ENCODE measurements around the gene ARMH4. TPM values are rescaled to one million over a fixed set of nuclear protein-coding genes. Genes with fewer than 3 reads are reported as not detected.

The ARMH4 gene
- total RNA-seq, 4 donors from 2014 or later, result 0.41 to 2.8 (median 0.48) TPM; not detected in 1

DNA sequence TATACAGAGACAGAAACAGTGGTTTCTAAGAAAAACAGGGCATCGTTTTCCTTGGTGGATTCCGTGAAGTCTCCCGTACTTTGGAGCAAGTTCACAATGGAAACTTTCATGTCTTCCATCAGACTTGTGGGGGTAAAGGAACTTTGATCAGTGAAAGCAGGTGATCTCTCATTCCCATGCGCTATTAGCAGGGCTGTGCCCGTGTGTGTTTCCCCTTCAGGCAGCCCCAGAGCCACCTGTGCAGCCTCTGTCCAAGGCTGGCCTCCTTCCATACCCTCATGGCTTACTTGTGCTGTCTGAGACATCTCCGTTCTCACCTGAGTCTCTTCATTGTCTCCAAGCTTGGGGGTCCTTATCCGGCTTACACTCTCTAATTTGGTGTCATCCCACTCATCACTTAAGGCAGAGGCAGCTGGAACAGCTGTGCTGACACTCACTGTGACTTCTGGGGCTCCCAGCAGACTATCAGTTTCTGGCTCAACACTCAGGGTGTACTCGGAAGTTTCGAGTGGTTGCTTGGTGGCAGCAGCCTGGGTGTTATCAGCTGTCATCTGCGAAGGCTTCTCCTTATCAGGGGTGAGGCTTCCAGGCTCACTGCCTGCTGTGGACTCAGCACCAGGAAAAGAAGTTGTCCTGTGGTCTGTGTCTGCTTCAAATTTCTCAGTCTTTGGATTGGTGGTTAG, 13.8 kb downstream of the ARMH4 start:
- Histone ChIP-seq H3K4me3 (no peak overlapping the region), H3K27ac (no peak overlapping the region), H3K36me3 (no peaks in the 10 kb centered on the region), H3K27me3 (no peaks in the 10 kb centered on the region), H3K4me1 (no peaks in the 10 kb centered on the region), H3K9me3 (no peaks in the 10 kb centered on the region)
- no peak for DNase-seq
- TF ChIP-seq POLR2A (IDR thresholded peaks at IDR 0.05), result no peak
- TF ChIP-seq EP300 (IDR thresholded peaks at IDR 0.05; ENCODE audit: low read depth), result no peak
- no peak for TF ChIP-seq CTCF (IDR thresholded peaks at IDR 0.05)
- TF ChIP-seq POLR2AphosphoS5 (IDR thresholded peaks at IDR 0.05), result no peak
- intact Hi-C loops (cut with DNase I; ENCODE audit: low total_unique reads) (no loop called here), in situ Hi-C loops (cut with MboI; ENCODE audit: low pct_ligation_motif_present in 1 of 4, low pct_unique_long_range_greater_than_20kb in 1 of 4, low sequenced_read_pairs in 3 of 4) (no loop called here)
- WGBS, 2 donors (ENCODE audit: low coverage in 1 of 2), result 75 to 87% methylated on average over 6 to 10 of the region's 10 CpGs

DNA sequence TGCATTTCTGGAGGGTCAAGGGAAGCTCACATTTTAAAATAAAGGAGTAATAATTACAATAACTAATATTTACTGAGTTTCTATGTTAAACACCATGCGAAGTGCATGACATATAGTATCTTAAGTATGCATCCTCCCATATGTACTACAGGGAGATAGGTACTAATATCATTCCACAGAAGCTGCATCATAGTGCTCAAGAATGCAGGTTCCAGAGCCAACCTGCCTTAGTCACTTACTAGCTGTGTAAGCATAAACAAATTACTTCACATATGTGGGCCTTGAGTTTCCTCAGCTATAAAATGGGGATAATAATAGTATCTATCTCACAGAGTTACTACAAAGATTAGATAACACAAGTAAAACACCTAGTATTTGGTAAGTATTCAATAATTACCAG, 18.3 kb downstream of the ARMH4 start:
- in situ Hi-C loops (cut with MboI; ENCODE audit: low pct_ligation_motif_present in 1 of 4, low pct_unique_long_range_greater_than_20kb in 1 of 4, low sequenced_read_pairs in 3 of 4) (no loop called here), intact Hi-C loops (cut with DNase I; ENCODE audit: low total_unique reads) (no loop called here)
- no peaks in the 10 kb centered on the region for H3K4me1 ChIP-seq
- no peaks in the 10 kb centered on the region for H3K9me3 ChIP-seq
- 75 to 86% methylated on average over 1 of the region's 1 CpG for WGBS, 2 donors (ENCODE audit: low coverage in 1 of 2)
- no peak for TF ChIP-seq EP300 (IDR thresholded peaks at IDR 0.05; ENCODE audit: low read depth)
- no peak for TF ChIP-seq CTCF (IDR thresholded peaks at IDR 0.05)
- no peak for TF ChIP-seq POLR2A (IDR thresholded peaks at IDR 0.05)
- no peak for TF ChIP-seq POLR2AphosphoS5 (IDR thresholded peaks at IDR 0.05)
- DNase-seq, result no peak
- H3K4me3 ChIP-seq, result no peak overlapping the region
- H3K36me3 ChIP-seq, result no peaks in the 10 kb centered on the region
- no peak overlapping the region for H3K27ac ChIP-seq
- no peaks in the 10 kb centered on the region for H3K27me3 ChIP-seq

GRCh38 chr14:58131386-58131785, 20.6 kb downstream of the ARMH4 start:
- 64% methylated on average over 1 of the region's 1 CpG; no CpG with 5 or more reads in 1 of the 2 donors for WGBS, 2 donors (ENCODE audit: low coverage in 1 of 2)

DNA sequence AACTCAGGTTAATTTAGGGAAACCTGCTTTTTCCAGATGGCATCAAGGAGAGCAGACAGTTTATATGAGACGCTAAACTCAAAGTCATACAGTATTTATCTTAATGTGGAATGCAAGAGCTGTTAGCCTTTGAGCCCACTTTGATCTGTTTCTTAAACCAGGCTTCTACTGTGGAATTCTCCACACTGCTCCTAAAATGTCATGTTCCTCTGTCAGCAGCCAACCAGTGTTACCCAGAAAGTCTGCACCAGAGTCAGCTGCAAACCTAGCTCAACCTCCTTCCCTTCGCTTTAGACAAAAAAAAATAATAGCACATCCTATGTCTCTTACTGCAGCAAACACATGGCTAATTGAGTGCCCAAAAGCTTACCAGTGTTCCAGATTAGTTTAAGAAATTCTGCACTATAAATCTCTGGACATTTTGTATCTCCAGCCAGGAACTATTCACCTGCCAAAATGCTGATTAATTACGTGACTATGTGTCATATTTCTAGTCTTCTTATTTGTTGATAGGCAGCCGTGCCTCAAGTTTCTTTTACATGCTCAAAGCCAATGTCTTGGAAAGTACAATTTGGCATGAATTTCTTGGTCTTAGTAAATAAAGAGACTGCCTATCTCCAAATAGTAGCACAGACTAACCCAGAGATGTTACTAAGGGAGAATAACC, 21.8 kb downstream of the ARMH4 start:
- WGBS, 2 donors (ENCODE audit: low coverage in 1 of 2), result 75 to 80% methylated on average over 4 of the region's 4 CpGs
- no peaks in the 10 kb centered on the region for H3K9me3 ChIP-seq
- no peaks in the 10 kb centered on the region for H3K4me1 ChIP-seq
- intact Hi-C loops (cut with DNase I; ENCODE audit: low total_unique reads) (no loop called here), in situ Hi-C loops (cut with MboI; ENCODE audit: low pct_ligation_motif_present in 1 of 4, low pct_unique_long_range_greater_than_20kb in 1 of 4, low sequenced_read_pairs in 3 of 4) (no loop called here)
- no peak for DNase-seq
- H3K27me3 ChIP-seq, result no peaks in the 10 kb centered on the region
- no peak overlapping the region for H3K27ac ChIP-seq
- TF ChIP-seq POLR2A (IDR thresholded peaks at IDR 0.05) (no peak), EP300 (IDR thresholded peaks at IDR 0.05; ENCODE audit: low read depth) (no peak), CTCF (IDR thresholded peaks at IDR 0.05) (no peak), POLR2AphosphoS5 (IDR thresholded peaks at IDR 0.05) (no peak)
- no peak overlapping the region for H3K4me3 ChIP-seq
- no peaks in the 10 kb centered on the region for H3K36me3 ChIP-seq

More at GRCh38 chr14:58131386-58131785, 20.6 kb downstream of the ARMH4 start:
- no peak for DNase-seq
- no peaks in the 10 kb centered on the region for H3K27me3 ChIP-seq
- no peak overlapping the region for H3K4me3 ChIP-seq
- TF ChIP-seq POLR2AphosphoS5 (IDR thresholded peaks at IDR 0.05), result no peak
- H3K27ac ChIP-seq, result no peak overlapping the region
- H3K9me3 ChIP-seq, result no peaks in the 10 kb centered on the region
- intact Hi-C loops (cut with DNase I; ENCODE audit: low total_unique reads) (no loop called here), in situ Hi-C loops (cut with MboI; ENCODE audit: low pct_ligation_motif_present in 1 of 4, low pct_unique_long_range_greater_than_20kb in 1 of 4, low sequenced_read_pairs in 3 of 4) (no loop called here)
- H3K4me1 ChIP-seq, result no peaks in the 10 kb centered on the region
- no peaks in the 10 kb centered on the region for H3K36me3 ChIP-seq

All from transverse colon (tissue), 4 donors.